ENCODE results near the gene RSPH10B.
"Not testable (repeated sequence)": the region's sequence is repeated elsewhere in the genome, so short reads cannot be mapped to it uniquely, and the experiment has no call there.

RSPH10B gene

DNA sequence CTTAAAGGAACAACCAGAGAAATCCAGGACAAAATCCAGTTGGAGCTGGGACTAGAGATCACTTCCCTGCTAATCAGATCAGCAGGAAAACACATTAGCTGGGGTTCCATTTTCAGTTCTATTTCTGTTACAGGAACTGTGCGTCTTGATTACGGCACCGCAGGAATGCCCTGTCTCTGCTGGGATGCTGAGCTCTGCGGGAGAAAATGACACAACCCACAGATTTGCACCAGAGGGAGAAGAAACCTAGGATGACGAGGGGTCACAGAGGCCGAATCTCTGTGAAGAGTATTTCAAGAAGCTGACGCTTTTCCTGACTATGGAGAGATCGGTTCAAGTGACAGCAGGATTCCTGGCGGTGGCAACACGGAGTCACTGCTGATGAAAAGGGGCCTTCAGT is 40.2 kb downstream of the RSPH10B start:
- in situ Hi-C loops (cut with MboI; ENCODE audit: low sequenced_read_pairs): not testable (repeated sequence)

DNA sequence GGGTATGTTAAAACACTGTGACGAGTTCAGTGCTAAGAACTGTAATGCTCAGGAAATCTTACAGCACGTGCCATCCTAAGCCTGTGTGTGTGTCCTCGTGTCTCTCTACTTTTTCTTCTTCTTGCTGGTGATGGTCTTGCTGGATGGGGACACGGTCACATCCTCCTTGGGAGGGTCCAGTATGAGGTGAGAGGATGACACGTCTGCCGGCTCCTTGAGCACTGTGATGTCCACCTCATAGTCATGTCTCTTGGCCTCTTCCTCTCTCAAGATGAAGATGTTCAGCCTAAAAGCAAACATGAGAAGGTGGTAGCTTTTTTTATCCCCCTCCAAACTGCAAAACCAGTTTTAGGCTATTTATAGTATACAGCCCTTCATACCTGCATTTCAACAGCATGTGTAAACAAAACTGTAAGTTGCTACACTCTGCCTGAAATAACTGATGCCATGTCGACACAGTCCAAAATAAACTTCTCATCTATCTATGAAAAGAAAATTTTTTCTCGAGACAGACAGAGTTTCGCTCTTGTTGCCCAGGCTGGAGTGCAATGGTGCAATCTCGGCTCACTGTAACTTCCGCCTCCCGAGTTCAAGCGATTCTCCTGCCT is 44.1 kb downstream of the RSPH10B start:
- in situ Hi-C loops (cut with MboI; ENCODE audit: low sequenced_read_pairs): not testable (repeated sequence)

DNA sequence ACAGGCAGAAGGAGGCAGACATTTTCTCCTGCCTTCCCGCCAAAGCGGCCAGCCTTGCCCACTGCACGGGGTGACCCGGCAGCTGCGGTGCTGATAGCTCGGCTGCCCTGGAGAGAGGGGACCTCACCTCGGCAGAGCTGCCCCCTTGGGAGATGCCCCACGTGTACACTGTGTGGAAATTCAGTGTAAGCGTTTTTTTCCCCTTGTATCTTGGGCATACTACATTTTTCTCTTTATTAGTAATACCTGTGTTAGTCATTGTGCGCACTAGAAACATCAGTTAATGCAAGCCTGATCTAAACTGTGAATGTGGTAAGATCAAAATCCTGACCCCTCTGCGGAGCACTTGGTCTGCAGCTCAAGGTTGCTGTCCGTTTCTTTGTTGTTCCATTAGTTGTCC is 45.9 kb downstream of the RSPH10B start:
- in situ Hi-C loops (cut with MboI; ENCODE audit: low sequenced_read_pairs): not testable (repeated sequence)

DNA sequence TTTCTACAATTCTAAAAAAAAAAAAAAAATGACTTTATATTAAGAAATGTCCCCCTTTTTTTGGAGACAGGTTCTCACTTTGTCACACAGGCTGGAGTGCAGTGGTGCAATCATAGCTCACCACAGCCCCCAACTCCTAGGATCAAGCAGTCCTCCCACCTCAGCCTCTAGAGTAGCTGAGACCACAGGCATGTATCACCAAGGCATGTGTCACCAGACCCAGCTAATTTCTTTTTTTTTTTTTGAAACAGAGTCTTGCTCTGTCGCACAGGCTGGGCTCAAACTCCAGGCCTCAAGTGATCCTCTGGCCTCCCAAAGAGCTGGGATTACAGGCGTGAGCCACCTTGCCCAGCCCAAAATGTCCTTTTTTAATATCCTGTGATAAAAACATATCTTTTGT is 46.3 kb downstream of the RSPH10B start:
- in situ Hi-C loops (cut with MboI; ENCODE audit: low sequenced_read_pairs): not testable (repeated sequence)

DNA sequence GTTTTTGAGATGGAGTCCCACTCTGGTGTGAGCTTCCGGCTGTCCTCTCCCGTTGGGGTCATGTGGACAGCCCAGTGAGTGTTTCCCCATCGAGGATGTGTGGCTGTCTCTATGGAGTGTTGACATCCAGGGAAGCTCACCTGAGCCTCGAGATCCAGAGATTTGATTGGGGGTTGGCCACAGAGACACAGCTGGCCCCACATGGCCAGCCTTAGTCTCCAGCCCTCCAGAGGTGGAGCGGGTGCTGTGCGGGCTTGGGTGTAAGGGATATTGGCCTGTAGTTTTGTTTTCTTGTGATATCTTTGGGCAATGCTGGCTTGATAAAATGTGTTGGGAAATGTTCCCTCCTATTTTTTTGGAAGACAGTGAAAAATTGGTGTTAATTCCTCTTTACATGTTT is 54.0 kb downstream of the RSPH10B start:
- in situ Hi-C loops (cut with MboI; ENCODE audit: low sequenced_read_pairs): not testable (repeated sequence)

DNA sequence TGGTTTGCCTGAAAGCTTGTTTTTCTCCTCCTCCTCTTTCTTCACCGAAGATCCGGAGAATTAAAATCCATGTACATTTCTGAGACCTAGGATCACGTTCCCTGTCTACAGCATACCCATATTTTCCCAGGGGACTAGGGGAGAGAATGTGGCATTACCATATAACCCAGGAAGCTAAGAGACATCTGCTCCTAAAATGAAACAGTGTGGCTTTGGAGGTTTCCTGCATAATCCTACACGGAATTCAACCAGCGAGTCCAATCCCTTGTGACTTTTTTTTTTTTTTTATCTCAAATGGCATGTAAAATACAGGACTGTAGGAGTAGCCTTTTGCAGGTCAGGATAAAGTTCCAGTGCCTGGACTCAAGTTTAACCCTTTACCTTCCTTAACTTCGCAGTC is 61.7 kb downstream of the RSPH10B start:
- in situ Hi-C loops (cut with MboI; ENCODE audit: low sequenced_read_pairs): not testable (repeated sequence)

DNA sequence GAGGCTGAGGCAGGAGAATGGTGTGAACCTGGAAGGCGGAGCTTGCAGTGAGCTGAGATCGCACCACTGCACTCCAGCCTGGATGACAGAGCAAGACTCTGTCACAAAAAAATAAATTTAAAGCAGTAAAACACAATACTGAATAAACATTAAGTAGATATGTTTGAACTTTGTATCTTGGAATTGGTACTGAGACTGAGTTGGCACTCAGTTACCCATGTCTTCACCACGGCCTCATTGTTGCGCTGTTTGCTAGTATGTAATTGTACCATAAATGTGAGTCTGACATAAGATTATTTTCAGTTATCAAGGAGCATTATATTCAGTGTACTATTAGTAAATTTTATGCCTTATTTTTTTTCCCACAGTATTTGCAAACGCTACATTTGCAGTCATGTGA is 65.8 kb downstream of the RSPH10B start:
- in situ Hi-C loops (cut with MboI; ENCODE audit: low sequenced_read_pairs): not testable (repeated sequence)

DNA sequence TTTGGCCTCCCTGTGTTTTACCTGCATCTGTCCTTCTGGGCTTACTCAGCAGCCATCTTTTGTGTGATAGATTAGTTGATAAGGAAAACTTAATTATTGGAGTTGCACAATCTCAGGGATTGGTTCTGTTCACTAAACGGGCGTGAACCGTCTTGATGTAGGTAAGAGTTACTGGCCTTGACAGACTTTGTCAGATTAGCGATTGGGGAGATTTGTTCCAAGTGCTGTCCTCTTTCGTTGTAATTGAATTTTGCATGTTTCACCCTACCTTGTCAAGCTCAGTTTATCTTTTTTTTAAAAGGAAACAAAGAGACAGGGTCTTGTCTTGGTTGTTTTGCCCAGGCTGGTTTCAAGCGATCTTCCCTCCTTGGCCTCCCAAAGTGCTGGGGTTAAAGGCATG is 67.5 kb downstream of the RSPH10B start:
- in situ Hi-C loops (cut with MboI; ENCODE audit: low sequenced_read_pairs): not testable (repeated sequence)

DNA sequence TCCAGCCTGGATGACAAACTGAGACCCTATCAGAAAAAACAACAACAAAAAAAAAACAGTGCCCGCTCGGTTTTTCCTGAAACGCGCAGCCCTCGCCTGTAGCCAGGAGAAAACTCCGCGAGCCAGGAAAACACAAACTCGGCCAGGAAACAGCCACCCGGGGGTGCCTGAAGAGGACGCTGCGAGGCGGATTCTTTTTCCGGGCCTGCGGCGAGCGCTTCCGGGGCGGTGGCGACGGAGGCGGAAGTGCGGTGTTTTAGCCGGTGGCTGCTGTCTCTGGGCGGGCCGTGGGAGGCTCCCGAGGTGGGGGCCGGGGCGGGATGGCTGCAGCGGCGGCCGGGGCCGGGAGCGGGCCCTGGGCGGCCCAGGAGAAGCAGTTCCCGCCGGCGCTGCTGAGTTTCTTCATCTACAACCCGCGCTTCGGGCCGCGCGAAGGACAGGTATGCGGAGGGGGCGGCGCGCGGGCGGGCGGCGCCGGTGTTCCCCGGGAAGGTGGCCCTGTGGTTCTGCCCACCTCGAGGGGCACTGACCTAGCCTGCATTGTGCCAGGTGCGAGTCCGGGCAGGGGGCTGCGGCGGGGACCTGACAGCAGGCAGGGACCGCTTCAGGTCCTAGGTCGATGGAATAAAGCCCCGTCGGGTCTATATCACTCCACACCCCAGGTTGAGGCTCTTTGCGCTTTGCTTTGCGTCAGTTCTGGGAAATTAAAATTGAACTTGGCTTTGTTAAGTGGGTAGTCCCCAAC is 71.8 kb downstream of the RSPH10B start, which contains the start of gene CCZ1:
CCZ1 (plus strand) TSS at position 254 of the 745 bp plus-strand sequence; CDS start at position 321, 67 bp downstream.
- in situ Hi-C loops (cut with MboI; ENCODE audit: low sequenced_read_pairs): not testable (repeated sequence)

DNA sequence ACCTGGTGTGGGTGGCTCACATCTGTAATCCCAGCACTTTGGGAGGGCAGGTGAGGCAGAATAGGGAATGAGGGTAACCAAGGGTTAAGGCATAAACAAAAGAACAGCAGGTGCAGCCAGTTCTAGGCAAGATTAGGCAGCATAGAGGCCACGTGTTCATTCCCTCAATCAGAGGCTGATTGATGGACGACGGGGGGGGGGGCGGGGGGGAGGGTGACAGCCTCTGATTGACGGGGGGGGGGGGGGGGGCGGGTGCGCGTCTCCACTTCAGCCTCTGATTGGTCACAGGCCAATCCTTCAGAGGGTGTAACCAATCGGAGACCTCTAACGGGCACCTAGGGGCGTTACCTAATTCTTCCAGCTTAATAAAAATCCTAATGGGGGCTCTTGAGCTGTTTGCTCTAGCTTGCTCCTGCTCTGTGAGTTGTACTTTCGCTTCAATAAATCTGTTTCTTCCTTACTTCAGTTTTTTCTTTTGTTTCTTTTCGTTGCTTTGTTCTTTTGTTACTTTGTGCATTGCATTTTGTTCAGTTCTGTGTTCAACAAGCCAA is 73.0 kb downstream of the RSPH10B start:
- in situ Hi-C loops (cut with MboI; ENCODE audit: low sequenced_read_pairs): not testable (repeated sequence)

DNA sequence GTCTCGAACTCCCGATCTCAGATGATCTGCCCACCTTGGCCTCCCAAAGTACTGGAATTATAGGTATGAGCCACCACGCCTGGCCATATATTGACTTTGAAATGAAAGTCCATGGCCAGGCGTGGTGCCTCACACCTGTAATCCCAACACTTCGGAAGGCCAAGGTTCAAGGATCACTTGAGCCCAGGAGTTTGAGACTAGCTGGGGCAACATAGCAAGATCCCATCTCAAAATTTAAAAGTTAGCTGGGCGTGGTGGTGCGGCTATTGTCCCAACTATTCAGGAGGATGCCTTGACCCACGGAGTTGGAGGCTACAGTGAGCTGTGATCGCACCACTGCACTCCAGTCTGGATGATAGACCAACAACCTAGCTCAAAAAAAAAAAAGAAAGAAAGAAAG is 78.0 kb downstream of the RSPH10B start:
- in situ Hi-C loops (cut with MboI; ENCODE audit: low sequenced_read_pairs): no loop called here

DNA sequence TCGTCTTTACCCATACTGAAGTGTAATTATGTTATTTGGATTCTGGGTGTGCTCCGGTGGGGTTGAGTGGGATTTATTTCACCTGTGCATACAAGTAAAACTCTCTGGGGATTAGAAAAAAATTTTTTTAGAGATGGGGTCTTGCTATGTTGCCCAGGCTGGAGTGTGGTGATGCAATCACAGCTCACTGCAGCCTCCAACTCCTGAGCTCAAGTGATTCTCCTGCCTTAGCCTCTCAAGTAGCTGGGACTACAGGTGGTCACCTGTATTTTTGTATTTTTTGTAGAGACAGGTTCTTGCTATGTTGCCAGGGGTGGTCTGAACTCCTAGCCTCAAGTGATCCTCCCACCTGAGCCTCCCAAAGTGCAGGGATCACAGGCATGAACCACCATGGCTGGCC is 80.2 kb downstream of the RSPH10B start:
- in situ Hi-C loops (cut with MboI; ENCODE audit: low sequenced_read_pairs): not testable (repeated sequence)

DNA sequence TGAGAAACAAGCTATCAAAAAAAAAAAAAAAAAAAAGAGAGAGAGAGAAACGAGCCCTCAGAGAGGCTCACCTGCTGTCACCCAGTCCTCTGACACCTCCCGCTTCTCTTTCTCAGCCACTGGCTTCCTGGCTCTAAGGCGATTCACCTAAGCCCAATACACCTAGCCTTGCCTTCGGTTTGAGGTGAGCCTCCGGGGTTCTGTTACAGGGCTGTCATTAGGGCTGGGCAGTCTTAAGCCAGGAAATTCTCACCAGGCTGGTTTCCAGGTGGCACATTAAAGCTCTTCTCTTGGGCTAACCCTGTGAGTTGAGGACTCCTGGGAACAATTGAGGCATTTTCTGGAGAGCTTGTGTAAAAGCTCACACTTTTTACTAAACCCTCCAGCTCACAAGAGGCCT is 82.5 kb downstream of the RSPH10B start:
- in situ Hi-C loops (cut with MboI; ENCODE audit: low sequenced_read_pairs): not testable (repeated sequence)

DNA sequence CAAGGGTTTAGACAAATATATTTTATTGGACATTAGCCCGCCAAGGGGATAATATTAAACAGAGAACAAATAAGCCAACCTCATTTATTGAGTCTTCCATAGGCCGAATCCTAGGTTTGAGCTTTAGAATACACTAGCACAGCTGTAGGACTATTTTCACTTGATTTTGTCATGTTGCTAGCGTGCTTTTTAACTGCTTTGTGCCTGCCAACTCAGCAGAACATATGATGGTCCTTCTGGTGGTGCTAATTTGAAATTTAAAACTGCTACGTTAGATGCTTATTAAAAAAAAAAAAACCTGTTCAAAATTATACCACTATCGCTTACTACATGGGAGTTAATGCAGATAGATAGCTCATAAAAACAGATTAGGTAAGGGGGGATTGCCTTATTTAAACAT is 86.1 kb downstream of the RSPH10B start:
- in situ Hi-C loops (cut with MboI; ENCODE audit: low sequenced_read_pairs): not testable (repeated sequence)

DNA sequence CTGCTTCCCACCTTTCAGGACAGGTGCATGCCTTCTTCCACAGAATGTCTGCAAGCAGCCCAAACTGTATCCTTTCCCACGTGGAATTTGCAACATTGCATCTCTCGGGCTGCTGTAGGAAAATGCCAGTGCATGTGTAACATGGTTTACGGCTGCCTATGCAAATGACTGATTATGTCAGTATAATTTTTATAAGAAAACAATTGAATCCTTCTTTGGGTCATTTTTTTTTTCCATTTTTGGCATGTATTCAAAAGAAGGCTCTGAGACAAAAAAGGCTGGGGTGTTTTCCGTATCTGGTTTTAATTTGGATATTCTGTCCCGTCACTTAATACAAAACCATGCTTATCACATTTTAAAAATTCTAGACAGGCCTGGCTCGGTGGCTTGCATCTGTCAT is 90.4 kb downstream of the RSPH10B start:
- in situ Hi-C loops (cut with MboI; ENCODE audit: low sequenced_read_pairs): not testable (repeated sequence)

DNA sequence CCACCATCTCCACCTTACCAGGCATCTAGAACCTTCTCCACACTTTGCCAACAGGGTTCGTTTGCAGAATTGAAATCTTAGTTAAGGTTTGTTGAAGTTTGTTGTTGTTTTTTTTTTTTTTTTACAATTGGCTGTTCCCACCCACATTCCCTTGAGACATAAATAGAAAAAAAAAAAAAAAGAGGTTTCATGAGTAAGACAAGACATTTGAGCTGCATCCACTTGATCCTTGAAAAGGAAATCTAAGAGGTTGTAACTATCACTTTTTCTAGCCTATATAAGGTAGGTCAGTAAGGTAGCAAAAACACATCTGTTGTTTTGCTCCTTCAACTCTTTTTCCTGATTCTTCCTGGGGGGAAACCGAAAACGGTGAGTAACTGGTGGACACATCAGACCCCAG is 90.9 kb downstream of the RSPH10B start:
- in situ Hi-C loops (cut with MboI; ENCODE audit: low sequenced_read_pairs): not testable (repeated sequence)
